CD4-positive, alpha-beta memory T cell (primary cell): ENCODE results near the gene BMPR1B. TPM values are rescaled to one million over a fixed set of nuclear protein-coding genes. Genes with fewer than 3 reads are reported as not detected.
A peak's percentile ranks its signal among the peaks of the same experiment; 100 is the strongest.

Experiments
- CTCF ChIA-PET: fragments of 350-600 bp; sonication (Branson Sonifier 250); formaldehyde crosslinking; loops from one replicate; lab custom pipeline; 2021; ENCODE audit warnings: inconsistent platforms; ENCODE audit not compliant: partially characterized antibody; lab: Charles Lee
- POLR2A ChIA-PET: fragments of 350-600 bp; sonication (Branson Sonifier 250); formaldehyde crosslinking; loops from one replicate; lab custom pipeline; 2021; ENCODE audit not compliant: partially characterized antibody; lab: Charles Lee
- DNase-seq, 5 donors: peaks; one replicate each; pipeline versions ENCODE4 v3.0.0 to v3.0.0-alpha.2; 2020 to 2022; ENCODE audit warnings: mixed read lengths in 1 of 5
- H3K27ac ChIP-seq: one replicate; pipeline ENCODE4 v1.7.0; 2013; ENCODE audit warnings: low read depth, low read length
- H3K27me3 ChIP-seq: 2 replicates; pipeline ENCODE4 v1.7.0; 2013; ENCODE audit warnings: mild to moderate bottlenecking, low read length, moderate library complexity; ENCODE audit not compliant: insufficient read depth
- H3K36me3 ChIP-seq: 2 replicates; pipeline ENCODE4 v1.7.0; 2013; ENCODE audit warnings: mild to moderate bottlenecking, low read length, moderate library complexity; ENCODE audit not compliant: insufficient read depth
- H3K4me1 ChIP-seq: 2 replicates; pipeline ENCODE4 v1.7.0; 2013; ENCODE audit warnings: mild to moderate bottlenecking, low read length, moderate library complexity; ENCODE audit not compliant: insufficient read depth
- H3K4me3 ChIP-seq, 2 donors: one replicate each; pipeline ENCODE4 v1.7.0; 2013; ENCODE audit warnings: low read length in 2 of 2, mild to moderate bottlenecking in 1 of 2
- H3K9me3 ChIP-seq, 2 donors: one replicate each; pipeline ENCODE4 v1.7.0; 2013; ENCODE audit warnings: low read length in 2 of 2, control low read depth in 1 of 2; ENCODE audit not compliant: control insufficient read depth in 1 of 2
- H3K27ac Mint-ChIP-seq, 7 donors: one replicate each; pipeline ENCODE4 v1.8.0; 2020 to 2021; ENCODE audit warnings: mixed read lengths in 7 of 7, mild to moderate bottlenecking in 6 of 7, inconsistent platforms in 3 of 7, moderate library complexity in 3 of 7
- H3K27me3 Mint-ChIP-seq, 2 donors: one replicate each; pipeline ENCODE4 v1.8.0; 2020 to 2021; ENCODE audit warnings: mixed read lengths in 2 of 2
- H3K36me3 Mint-ChIP-seq, 2 donors: one replicate each; pipeline ENCODE4 v1.8.0; 2020 to 2021; ENCODE audit warnings: mixed read lengths in 2 of 2, inconsistent platforms in 1 of 2, mild to moderate bottlenecking in 1 of 2
- H3K4me1 Mint-ChIP-seq, 4 donors: one replicate each; pipeline ENCODE4 v1.8.0; 2020 to 2021; ENCODE audit warnings: mixed read lengths in 4 of 4, mild to moderate bottlenecking in 1 of 4
- H3K4me3 Mint-ChIP-seq, 8 donors: one replicate each; pipeline ENCODE4 v1.8.0; 2020 to 2021; ENCODE audit warnings: mixed read lengths in 8 of 8, mild to moderate bottlenecking in 7 of 8, moderate library complexity in 6 of 8, inconsistent platforms in 3 of 8
- H3K9me3 Mint-ChIP-seq, 8 donors: one replicate each; pipeline ENCODE4 v1.8.0; 2020 to 2021; ENCODE audit warnings: mixed read lengths in 8 of 8, mild to moderate bottlenecking in 5 of 8, inconsistent platforms in 3 of 8, moderate library complexity in 1 of 8
- intact Hi-C: fragments of 100-400 bp; cut with micrococcal nuclease; formaldehyde crosslinking; loops from one replicate; pipeline ENCODE4 v1.15.1; 2023
- polyA plus RNA-seq, 2 donors: library from polyadenylated mRNA; unstranded; fragments of 300-500 nt; fragmentation: Illumina TruSeq; gene quantifications; one replicate each; pipeline ENCODE4 v1.2.3, GENCODE V29; 2021
- total RNA-seq, 2 experiments: library from RNA; stranded (reverse); gene quantifications; one replicate each; pipeline ENCODE4 v1.2.3, GENCODE V29; 2021

BMPR1B gene
- total and polyA plus RNA-seq, 4 experiments from 2014 or later = 0.17 TPM; not detected in 3

DNA sequence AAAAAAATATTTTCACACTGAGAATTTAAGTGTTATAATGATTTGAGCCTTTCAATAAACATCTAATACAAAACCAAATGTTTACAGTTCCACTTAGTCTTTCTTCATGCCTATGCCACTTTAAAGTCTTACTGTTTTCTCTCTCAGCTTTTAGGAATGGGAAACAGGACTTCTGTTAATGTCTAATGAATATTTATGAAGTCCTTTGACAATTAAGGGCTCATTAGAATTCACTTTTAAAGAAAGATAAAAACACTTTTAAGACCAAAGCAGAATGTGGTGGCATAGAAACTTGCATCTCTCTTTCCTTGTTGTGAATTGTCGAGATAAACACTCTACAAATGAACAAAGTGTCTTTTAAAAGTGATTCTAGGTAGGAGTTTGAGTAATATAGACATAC, 315.9 kb downstream of the BMPR1B start:
- Histone ChIP-seq H3K27me3 (no peaks in the 10 kb centered on the region), H3K9me3 (no peaks in the 10 kb centered on the region), H3K36me3 (no peaks in the 10 kb centered on the region), H3K27ac (no peak overlapping the region), H3K4me3 (no peak overlapping the region), H3K4me1 (no peaks in the 10 kb centered on the region)
- no peaks in the 10 kb centered on the region for H3K4me1 Mint-ChIP-seq
- H3K27me3 Mint-ChIP-seq = no peaks in the 10 kb centered on the region
- no peak overlapping the region for H3K27ac Mint-ChIP-seq
- intact Hi-C loops = no loop called here
- POLR2A ChIA-PET = no interaction called here
- no peak overlapping the region for H3K4me3 Mint-ChIP-seq
- H3K9me3 Mint-ChIP-seq = peaks cover 0 to 2% (median 0%) of the 10 kb centered on the region in 8 donors
- no peaks in the 10 kb centered on the region for H3K36me3 Mint-ChIP-seq
- CTCF ChIA-PET = no interaction called here
- DNase-seq = no peak

DNA sequence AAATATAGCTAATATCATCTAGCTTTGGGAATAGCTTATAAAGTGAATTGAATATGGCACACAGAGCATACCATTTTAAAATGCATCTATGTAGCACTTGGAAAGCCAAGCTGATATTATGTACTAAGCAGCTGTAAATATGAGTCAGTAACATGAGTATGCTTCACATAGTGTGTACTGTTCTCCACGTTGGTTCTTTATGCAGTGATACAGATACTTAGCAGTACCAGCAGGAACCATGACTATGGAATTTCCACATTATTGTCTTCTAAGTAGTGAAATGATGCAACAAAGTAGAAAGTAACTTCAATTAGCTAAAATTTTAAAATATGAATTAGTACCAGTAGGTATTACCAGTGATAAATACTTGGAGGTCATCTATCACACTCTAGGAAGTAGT, 320.1 kb downstream of the BMPR1B start:
- no peak overlapping the region for H3K4me3 Mint-ChIP-seq
- H3K27ac ChIP-seq = no peak overlapping the region
- H3K36me3 Mint-ChIP-seq = no peaks in the 10 kb centered on the region
- CTCF ChIA-PET = no interaction called here
- no peaks in the 10 kb centered on the region for H3K27me3 ChIP-seq
- DNase-seq = no peak
- no peaks in the 10 kb centered on the region for H3K4me1 ChIP-seq
- H3K9me3 ChIP-seq = no peaks in the 10 kb centered on the region
- intact Hi-C loops = no loop called here
- H3K27me3 Mint-ChIP-seq = no peaks in the 10 kb centered on the region
- POLR2A ChIA-PET = no interaction called here
- no peaks in the 10 kb centered on the region for H3K4me1 Mint-ChIP-seq
- no peaks in the 10 kb centered on the region for H3K36me3 ChIP-seq
- no peak overlapping the region for H3K4me3 ChIP-seq
- peaks cover 0 to 2% (median 0%) of the 10 kb centered on the region in 8 donors for H3K9me3 Mint-ChIP-seq
- H3K27ac Mint-ChIP-seq = no peak overlapping the region

DNA sequence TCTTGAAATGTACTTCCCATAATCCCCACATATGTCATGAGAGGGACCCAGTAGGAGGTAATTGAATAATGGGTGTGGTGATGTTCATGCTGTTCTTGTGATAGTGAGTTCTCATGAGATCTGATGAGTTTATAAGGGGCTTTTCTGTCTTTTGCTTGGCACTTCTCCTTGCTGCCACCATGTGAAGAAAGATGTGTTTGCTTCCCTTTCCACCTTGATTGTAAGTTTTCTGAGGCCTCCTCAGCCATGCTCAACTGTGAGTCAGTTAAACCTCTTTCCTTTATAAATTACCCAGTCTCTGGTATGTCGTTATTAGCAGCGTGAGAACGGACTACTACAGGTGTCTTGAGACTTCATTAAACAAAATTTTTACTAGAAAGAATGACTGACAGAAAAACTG, 323.2 kb downstream of the BMPR1B start:
- Histone ChIP-seq H3K9me3 (no peaks in the 10 kb centered on the region), H3K4me1 (peaks cover 8% of the 10 kb centered on the region), H3K36me3 (no peaks in the 10 kb centered on the region), H3K4me3 (no peak overlapping the region), H3K27me3 (no peaks in the 10 kb centered on the region), H3K27ac (no peak overlapping the region)
- Mint-ChIP-seq H3K27me3 (no peaks in the 10 kb centered on the region), H3K4me1 (peaks cover 5 to 10% (median 6%) of the 10 kb centered on the region in 4 donors), H3K27ac (no peak overlapping the region), H3K4me3 (no peak overlapping the region), H3K9me3 (peaks cover 0 to 2% (median 0%) of the 10 kb centered on the region in 8 donors), H3K36me3 (no peaks in the 10 kb centered on the region)
- CTCF ChIA-PET = no interaction called here
- POLR2A ChIA-PET = no interaction called here
- DNase-seq = no peak
- intact Hi-C loops = no loop called here

DNA sequence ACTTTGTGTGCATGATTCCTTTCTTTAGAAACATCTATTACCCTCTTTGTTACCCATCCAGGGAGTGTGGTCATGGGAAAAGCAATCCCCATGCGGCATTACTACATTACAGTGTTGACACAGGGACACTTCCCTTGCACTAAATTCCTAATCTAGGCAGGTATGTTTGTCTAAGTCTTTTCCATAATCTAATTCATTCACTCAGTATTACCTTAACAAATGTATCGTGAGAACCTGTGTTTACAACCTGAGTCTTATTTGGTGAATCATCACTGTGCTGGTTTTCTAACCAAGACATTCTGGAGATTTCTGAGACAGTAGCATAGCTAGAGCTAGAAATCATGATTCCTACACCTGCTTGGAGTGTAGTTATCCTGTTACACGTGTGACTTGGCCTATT, 326.8 kb downstream of the BMPR1B start:
- no peak for DNase-seq
- Mint-ChIP-seq H3K9me3 (no peaks in the 10 kb centered on the region), H3K36me3 (no peaks in the 10 kb centered on the region), H3K27ac (peak overlapping the region in 1 of 7 donors; percentile 26), H3K4me1 (peaks cover 5 to 10% (median 6%) of the 10 kb centered on the region in 4 donors), H3K27me3 (peaks cover 0 to 3% of the 10 kb centered on the region in 2 donors), H3K4me3 (no peak overlapping the region)
- intact Hi-C loops = no loop called here
- CTCF ChIA-PET = no interaction called here
- Histone ChIP-seq H3K27ac (no peak overlapping the region), H3K4me1 (peaks cover 8% of the 10 kb centered on the region), H3K27me3 (no peaks in the 10 kb centered on the region), H3K4me3 (no peak overlapping the region), H3K36me3 (no peaks in the 10 kb centered on the region), H3K9me3 (no peaks in the 10 kb centered on the region)
- POLR2A ChIA-PET = no interaction called here

DNA sequence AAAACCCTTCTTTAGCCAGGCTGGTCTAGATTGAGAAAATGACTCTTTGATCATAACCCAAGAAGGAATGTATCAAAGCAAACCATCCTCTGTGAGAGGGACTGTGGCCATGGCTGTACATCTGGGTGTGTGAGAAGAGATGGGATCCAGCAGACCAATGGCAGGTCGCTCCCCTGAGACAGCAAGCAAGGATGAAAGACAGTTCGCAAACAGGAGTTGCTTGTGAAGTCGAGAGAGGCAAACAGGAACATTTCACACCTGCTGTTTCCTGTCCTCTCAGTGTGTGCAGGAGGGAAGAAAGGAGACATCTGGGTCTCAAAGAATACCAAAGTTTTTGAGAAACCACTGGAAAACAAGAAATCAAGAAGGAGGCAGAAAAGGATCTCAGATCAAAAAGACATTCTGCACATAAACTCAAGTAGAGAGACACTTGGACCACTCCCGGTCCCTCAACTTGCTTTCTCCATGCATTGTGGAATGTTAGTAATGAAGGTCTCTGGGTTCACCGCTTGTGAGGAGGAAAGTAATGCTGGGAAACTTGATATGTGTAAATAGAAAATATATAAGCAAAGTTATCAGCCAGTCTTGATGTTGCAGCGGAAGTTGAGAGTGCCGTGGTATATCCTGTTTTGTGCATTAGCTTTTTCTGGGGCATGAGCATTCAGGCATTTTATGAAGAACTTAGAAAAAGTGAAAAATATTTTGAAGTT, 327.5 kb downstream of the BMPR1B start:
- peak overlapping the region in 4 of 7 donors; percentile 26 to 63 (median 54) for H3K27ac Mint-ChIP-seq
- H3K9me3 Mint-ChIP-seq = no peaks in the 10 kb centered on the region
- H3K27me3 Mint-ChIP-seq = peaks cover 0 to 3% of the 10 kb centered on the region in 2 donors
- H3K4me1 Mint-ChIP-seq = peaks cover 5 to 10% (median 6%) of the 10 kb centered on the region in 4 donors
- no peak for DNase-seq
- H3K27ac ChIP-seq = no peak overlapping the region
- peak overlapping the region in 7 of 8 donors; percentile 16 to 57 (median 44) for H3K4me3 Mint-ChIP-seq
- no peaks in the 10 kb centered on the region for H3K27me3 ChIP-seq
- H3K36me3 ChIP-seq = no peaks in the 10 kb centered on the region
- ChIA-PET CTCF (no interaction called here), POLR2A (no interaction called here)
- intact Hi-C loops = no loop called here
- H3K4me3 ChIP-seq = no peak overlapping the region
- H3K36me3 Mint-ChIP-seq = no peaks in the 10 kb centered on the region
- no peaks in the 10 kb centered on the region for H3K9me3 ChIP-seq
- peaks cover 8% of the 10 kb centered on the region for H3K4me1 ChIP-seq

DNA sequence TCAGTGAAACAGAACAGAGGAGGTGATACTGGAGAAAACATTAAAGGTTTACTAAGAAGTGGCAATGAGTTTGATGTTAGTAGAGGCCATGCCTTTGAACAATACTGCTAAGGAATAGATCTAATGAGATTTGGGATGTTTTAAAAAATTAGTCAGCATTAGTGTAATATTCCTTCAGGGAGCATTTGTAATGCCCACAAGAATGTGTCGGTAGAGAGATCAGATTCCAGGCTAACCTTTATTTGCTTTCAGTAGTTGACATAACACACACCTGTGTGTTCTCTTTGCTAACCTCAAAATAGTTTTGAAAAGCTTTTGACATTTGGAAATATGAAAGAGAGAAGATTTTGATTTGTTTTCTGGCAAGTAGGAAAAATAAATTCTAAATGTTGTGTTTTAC, 328.8 kb downstream of the BMPR1B start:
- Mint-ChIP-seq H3K4me1 (peaks cover 5 to 10% (median 6%) of the 10 kb centered on the region in 4 donors), H3K9me3 (no peaks in the 10 kb centered on the region)
- CTCF ChIA-PET = no interaction called here

DNA sequence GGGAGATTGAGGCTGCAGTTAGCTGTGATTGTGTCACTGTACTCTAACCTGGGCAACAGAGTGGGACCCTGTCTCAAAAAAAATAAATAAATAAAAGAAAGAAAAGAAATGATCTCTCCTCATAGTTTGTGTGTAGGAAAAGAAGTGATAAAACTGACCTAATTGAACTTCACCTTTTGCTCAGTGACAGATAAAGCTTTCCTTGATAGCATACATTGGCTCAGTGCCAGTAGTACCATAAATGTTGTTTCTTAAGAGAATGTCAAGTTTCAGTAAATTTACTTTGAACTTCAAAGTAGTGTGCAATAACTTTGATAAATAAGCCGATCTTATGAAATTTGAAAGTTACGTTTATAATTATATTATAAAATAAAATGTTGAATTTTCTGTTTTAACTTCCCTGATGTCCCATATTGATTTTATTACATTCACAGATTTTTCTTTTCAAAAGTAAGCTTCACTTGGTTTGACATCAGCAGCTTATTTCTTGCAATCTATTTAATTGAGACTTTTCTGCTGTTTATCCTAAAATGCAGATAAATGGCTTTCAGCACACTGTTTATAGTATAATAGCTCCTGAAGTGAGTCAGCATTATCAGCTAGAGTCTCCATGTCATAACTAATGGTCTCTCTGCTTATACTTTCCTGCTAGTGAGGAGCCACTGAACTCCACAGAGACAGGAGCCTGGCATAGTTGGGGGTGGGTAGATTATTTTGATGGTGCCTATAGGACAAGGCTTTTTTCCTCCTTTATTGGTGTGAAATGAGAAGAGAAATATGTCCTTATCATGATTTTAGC, 330.1 kb downstream of the BMPR1B start:
- H3K27me3 Mint-ChIP-seq = peaks cover 2 to 3% of the 10 kb centered on the region in 2 donors

More for the DNA sequence above, 328.8 kb downstream of the BMPR1B start:
- Histone ChIP-seq H3K4me3 (no peak overlapping the region), H3K27me3 (no peaks in the 10 kb centered on the region), H3K9me3 (no peaks in the 10 kb centered on the region), H3K36me3 (no peaks in the 10 kb centered on the region), H3K4me1 (peaks cover 8% of the 10 kb centered on the region), H3K27ac (no peak overlapping the region)
- Mint-ChIP-seq H3K4me3 (no peak overlapping the region), H3K27me3 (peaks cover 2 to 3% of the 10 kb centered on the region in 2 donors), H3K36me3 (no peaks in the 10 kb centered on the region), H3K27ac (no peak overlapping the region)
- POLR2A ChIA-PET = no interaction called here
- DNase-seq = no peak
- intact Hi-C loops = no loop called here

More for the DNA sequence above, 330.1 kb downstream of the BMPR1B start:
- POLR2A ChIA-PET = no interaction called here
- Histone ChIP-seq H3K4me3 (no peak overlapping the region), H3K9me3 (no peaks in the 10 kb centered on the region), H3K36me3 (no peaks in the 10 kb centered on the region), H3K27ac (no peak overlapping the region), H3K4me1 (peaks cover 8% of the 10 kb centered on the region), H3K27me3 (no peaks in the 10 kb centered on the region)
- Mint-ChIP-seq H3K4me1 (peaks cover 5 to 10% (median 6%) of the 10 kb centered on the region in 4 donors), H3K36me3 (no peaks in the 10 kb centered on the region), H3K4me3 (no peak overlapping the region), H3K27ac (no peak overlapping the region), H3K9me3 (no peaks in the 10 kb centered on the region)
- no peak for DNase-seq
- CTCF ChIA-PET = no interaction called here
- intact Hi-C loops = no loop called here
